ENCODE results near the gene ARMC9. TPM values are rescaled to one million over a fixed set of nuclear protein-coding genes. Genes with fewer than 3 reads are reported as not detected.
"Not testable (repeated sequence)": the region's sequence is repeated elsewhere in the genome, so short reads cannot be mapped to it uniquely, and the experiment has no call there.

The ARMC9 gene
- total RNA-seq, 1 donor from 2014 or later: 3.3 TPM

GRCh38 chr2:231373786-231374349 is 175.4 kb downstream of the ARMC9 start:
- no peak for DNase-seq (ENCODE audit: low spot score in 2 of 2)
- H3K27ac ChIP-seq: no peak overlapping the region
- peaks cover 0 to 2% of the 10 kb centered on the region in 2 donors for H3K36me3 ChIP-seq
- H3K4me3 ChIP-seq: no peak overlapping the region
- no peaks in the 10 kb centered on the region for H3K4me1 ChIP-seq
- TF ChIP-seq CTCF (IDR thresholded peaks at IDR 0.05): no peak
- no peaks in the 10 kb centered on the region for H3K9me3 ChIP-seq
- intact Hi-C loops (cut with DNase I): no loop called here
- no peaks in the 10 kb centered on the region for H3K27me3 ChIP-seq

- Histone ChIP-seq H3K36me3 (peaks cover 0 to 2% of the 10 kb centered on the region in 2 donors), H3K27me3 (no peaks in the 10 kb centered on the region), H3K9me3 (no peaks in the 10 kb centered on the region), H3K4me3 (no peak overlapping the region), H3K4me1 (no peaks in the 10 kb centered on the region), H3K27ac (no peak overlapping the region)
- intact Hi-C loops (cut with DNase I): no loop called here
- no peak for DNase-seq (ENCODE audit: low spot score in 2 of 2)
- TF ChIP-seq CTCF (IDR thresholded peaks at IDR 0.05): no peak
Observed at GRCh38 chr2:231374771-231375170, 176.3 kb downstream of the ARMC9 start.

GRCh38 chr2:231375994-231376615 is 177.7 kb downstream of the ARMC9 start:
- H3K4me1 ChIP-seq; DNase-seq (ENCODE audit: low spot score in 2 of 2); H3K4me3 ChIP-seq; H3K27ac ChIP-seq; H3K9me3 ChIP-seq; H3K27me3 ChIP-seq; H3K36me3 ChIP-seq; intact Hi-C loops (cut with DNase I): not testable (repeated sequence)

- Histone ChIP-seq H3K4me3 (no peak overlapping the region), H3K36me3 (peaks cover 0 to 2% of the 10 kb centered on the region in 2 donors), H3K27ac (no peak overlapping the region), H3K27me3 (no peaks in the 10 kb centered on the region), H3K9me3 (no peaks in the 10 kb centered on the region), H3K4me1 (no peaks in the 10 kb centered on the region)
- DNase-seq (ENCODE audit: low spot score in 2 of 2): no peak
- TF ChIP-seq CTCF (IDR thresholded peaks at IDR 0.05): no peak
- intact Hi-C loops (cut with DNase I): no loop called here
Observed at GRCh38 chr2:231376857-231377256, 178.4 kb downstream of the ARMC9 start.

GRCh38 chr2:231378026-231378722 is 179.7 kb downstream of the ARMC9 start:
- H3K4me1 ChIP-seq: no peaks in the 10 kb centered on the region
- H3K27me3 ChIP-seq: no peaks in the 10 kb centered on the region
- TF ChIP-seq CTCF (IDR thresholded peaks at IDR 0.05): no peak
- no peak overlapping the region for H3K27ac ChIP-seq
- intact Hi-C loops (cut with DNase I): no loop called here
- H3K4me3 ChIP-seq: no peak overlapping the region
- no peak for DNase-seq (ENCODE audit: low spot score in 2 of 2)
- H3K9me3 ChIP-seq: no peaks in the 10 kb centered on the region
- H3K36me3 ChIP-seq: no peaks in the 10 kb centered on the region
